ENCODE measurements around the gene CPA4.

The CPA4 gene

DNA sequence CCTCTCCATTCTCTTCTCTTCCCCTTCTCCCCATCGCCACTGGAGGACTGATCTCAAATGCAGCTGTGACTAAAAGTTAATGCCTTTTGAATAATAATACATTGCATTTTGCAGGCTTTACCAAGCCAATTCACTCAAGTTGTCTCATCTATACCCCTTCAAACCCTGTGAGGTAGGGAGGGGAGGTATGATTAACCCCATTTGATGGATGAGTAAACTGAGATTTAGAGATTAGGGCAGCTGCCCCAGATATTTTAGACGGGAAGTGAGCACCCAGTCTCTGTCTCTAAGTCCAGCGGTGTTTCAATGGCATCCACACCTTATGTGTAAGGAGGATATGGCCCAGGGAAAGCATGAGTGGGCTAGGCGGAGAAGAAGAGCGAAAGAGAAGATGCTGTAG lies 52.8 kb downstream of the CPA4 start:
- no peak for DNase-seq (ENCODE audit: low read depth)

DNA sequence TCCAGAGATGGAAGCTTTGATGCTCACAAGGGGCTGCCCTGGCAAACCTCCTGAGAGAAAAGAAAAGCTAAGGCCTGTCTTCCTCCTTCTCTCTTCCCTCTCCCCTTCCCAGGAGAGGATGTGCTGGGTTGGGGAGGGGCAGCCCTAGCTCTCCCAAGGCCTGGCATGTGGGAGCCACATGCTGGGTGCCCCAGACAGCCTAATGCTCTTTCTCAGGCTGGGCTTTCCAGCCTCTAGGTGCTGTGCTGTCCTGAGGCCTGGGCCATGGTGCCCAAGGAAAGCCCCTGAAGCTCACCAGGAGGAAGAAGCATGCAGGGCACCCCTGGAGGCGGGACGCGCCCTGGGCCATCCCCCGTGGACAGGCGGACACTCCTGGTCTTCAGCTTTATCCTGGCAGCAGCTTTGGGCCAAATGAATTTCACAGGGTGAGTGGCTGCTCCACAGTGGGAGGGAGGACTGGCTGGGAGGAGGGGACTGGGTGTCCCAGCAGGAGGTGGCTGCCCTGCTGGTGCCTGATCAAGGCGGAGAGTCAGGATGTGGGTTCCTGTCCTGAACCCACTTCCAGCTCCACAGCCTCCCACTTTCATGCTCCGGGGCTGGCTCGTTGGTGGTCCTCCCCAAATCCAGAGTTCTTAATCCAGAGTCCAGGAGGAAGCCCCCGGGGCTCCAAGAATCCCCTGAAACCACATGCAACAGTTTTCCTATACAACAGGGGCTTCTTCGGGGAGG lies 53.4 kb downstream of the CPA4 start:
- DNase-seq (ENCODE audit: low read depth), result no peak

DNA sequence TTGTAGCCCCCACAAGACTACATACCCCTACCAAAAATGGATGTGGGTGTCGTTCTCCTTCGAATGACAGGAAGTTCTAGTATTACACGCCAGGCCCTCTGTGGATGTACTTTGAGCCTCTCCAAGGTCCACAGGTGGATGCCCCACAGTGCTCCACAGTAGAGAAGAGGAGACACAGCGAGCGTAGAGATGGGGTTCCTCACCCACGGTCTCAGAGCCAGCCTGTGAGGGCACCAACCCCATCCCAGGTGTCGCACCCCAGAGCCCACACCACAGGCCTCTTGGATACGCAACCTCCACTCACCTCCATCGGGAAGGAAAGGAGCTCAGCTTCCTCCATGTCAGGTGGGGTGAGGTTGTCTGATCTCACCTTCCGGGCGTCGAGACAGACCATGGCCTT lies 54.0 kb downstream of the CPA4 start:
- DNase-seq (ENCODE audit: low read depth), result no peak

DNA sequence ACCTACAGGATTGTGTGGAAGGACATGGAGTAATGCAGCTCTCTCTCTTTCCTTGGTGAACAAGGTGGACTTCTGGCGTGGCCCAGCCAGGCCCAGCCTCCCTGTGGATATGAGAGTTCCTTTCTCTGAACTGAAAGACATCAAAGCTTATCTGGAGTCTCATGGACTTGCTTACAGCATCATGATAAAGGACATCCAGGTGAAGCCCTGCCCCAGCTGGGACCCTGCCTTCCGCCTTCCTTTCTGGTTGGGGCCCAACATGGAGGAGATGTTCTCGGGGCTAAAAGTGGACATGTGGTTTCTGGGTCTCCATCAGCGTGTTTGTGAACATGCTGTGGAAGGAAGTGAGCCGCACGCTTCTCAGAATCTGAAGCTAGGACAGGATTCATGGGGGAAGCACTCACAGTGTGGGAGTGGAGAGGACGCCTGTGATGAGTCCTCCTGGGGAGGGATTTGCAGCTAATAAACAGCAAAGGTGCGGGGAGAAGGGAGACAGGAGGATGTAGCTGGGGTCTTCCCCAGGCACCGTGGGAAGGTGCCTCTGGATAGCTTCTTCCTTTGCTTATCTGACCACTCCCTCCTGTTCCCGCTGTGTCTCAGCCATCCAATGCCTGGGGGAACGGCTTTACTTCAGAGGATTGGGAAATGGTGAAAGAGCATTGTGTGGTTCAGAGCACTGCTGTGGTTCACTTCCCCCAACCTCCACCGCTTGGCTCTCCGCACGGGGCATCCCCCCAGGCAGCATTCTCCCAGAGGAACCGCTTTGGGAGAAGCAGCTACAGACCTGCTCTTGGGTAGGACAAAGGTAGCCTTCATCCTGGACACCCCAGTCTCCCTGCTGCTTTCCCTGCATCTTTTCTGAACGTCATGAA lies 57.2 kb downstream of the CPA4 start:
- DNase-seq (ENCODE audit: low read depth), result no peak

DNA sequence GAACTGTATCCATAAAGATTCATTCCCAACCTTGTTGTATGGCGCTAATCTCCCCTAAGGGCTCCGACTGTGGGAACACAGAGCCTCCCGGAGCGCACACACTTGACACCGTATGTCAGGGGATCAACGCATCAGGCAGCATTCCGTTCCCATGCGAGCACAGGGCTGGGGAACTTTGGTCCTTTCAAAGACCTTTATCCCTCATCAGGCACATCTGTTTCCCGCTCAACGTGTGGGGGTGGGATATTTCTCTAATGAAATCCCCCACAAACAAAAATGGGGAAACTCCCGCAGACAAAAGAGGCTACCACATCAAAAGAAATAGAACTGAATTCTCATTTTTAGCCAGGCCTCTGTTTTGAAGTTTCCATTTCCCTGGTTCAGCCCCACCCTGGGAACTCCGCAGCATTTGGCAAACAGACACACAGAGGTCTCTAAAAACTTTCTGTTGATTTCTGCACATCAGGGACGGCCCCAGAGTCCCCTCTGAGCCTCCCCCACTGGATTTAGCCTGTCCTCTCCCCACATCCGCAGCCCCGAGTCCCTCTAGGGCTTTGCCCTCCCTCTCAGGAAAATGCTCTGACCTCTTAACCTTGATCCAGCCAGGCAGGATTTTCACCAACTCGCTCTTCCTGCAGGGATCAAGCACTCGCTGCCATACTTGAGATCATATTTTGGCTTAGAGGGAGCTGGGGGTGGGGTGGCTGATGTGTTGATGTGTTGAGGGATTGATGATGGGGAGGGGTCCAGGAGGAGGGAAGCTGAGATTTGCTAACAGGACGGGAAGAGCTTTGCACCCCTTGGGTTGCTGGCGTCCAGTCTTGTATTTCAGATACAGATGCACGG lies 58.2 kb downstream of the CPA4 start:
- DNase-seq (ENCODE audit: low read depth), result no peak

DNA sequence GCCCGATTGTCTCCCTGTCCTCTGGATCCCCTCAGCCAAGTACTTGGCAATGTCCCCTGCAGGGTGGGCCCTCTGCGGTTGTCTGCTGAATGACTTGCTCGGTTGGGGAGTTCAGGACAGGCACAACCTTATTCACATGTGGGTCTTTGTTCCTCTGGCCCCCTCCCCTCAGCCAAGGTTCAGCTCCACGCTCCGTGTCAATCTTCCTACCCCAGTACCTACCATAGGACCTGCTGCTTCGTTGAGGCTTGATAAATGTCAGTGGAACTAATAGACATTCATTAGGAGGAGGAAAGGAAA lies 58.8 kb downstream of the CPA4 start:
- DNase-seq (ENCODE audit: low read depth), result no peak

DNA sequence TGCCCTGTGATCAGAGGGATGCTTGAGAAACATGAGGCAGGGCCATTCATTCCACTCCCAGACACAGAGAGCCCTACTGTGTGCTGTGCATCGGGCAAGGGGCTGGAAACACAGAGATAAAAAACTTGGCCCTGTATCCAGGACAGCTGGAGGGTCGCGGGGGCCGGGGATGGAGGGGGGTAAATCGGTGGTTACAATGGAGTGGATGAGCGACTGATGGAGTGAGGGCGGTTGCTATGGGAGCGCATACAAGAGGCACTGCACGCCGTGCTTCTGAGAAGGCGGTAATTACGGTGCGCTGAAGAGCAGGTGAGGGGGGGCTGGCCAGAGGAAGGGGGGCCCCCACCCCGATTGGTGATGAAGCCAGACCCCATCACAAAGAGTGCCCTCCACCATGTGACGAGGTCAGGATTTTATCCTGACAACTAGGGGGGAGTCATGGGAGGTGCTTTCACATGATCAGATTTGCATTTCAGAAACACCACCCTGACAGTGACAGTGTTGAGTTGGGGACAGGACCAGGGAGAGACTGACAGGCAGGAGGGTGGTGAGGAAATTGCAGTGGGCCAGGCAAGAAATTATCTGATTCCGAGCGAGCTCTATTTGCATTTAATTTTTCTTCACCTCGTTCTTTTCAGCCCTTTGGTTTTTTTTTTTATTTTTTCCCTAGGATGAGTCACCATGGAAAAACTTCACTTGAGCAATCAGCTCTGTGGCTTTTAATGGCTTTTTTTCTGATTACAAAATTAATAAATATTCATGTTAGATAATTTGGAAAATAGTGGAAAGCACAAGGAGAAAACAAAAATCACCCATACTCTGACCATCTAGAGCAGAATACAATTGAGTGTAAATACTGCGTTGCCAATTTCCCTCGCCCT lies 59.5 kb downstream of the CPA4 start:
- no peak for DNase-seq (ENCODE audit: low read depth)

DNA sequence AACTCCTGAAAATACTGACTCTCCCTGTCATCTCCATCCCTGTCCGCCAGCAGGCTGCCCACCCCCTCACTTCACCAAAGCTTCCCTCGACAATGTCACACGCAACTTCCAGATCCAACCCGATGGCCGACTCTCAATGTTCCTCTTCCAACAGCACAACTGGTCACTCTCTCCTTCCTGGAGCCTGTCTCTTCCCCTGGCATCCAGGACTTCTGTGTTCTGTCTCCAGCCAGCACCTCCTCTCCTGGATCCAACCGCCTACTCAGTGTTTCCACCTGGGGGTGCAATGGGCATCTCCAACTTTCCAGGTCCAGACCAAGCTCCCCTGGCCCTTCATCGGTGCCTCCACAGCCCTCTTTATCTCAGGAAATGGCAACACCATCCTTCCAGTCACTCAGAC lies 60.2 kb downstream of the CPA4 start:
- no peak for DNase-seq (ENCODE audit: low read depth)

DNA sequence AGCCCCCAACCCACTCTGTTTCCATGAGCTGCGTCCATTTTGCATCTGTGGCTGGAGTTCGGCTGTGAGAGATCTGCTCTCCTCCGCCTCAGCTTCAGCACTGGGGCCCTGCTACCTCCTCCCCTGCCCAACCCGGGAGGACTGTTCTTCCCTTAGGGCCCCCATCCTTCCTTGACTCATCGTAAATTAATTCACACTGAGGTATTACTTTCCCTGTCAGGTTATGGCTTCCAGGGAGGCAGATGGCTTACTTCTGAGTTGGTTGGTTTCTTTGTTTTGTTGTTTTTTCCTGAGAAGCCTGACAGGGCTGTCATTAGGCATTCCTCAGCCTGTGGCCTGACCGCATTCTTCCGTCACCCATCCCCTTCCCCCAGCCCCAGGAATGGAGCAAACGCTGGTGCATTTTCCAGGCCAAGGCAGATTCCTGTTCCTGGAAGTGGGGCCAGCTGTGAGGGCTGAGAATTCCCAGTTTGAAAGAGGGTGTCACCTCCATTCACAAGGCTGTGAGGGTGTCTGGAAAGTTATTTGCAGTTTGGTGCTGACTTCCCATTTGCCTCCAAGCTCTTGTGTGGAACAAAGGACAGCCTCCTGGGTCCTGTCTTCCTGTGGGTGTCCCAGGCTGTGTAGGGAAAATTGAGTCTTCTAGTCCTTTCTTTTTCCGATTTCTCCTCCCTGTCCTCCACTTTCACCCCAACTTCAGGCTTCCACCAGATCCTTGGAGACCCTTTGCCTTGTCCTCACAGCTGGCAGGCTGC lies 63.3 kb downstream of the CPA4 start:
- peak; percentile 83 for DNase-seq (ENCODE audit: low read depth)

DNA sequence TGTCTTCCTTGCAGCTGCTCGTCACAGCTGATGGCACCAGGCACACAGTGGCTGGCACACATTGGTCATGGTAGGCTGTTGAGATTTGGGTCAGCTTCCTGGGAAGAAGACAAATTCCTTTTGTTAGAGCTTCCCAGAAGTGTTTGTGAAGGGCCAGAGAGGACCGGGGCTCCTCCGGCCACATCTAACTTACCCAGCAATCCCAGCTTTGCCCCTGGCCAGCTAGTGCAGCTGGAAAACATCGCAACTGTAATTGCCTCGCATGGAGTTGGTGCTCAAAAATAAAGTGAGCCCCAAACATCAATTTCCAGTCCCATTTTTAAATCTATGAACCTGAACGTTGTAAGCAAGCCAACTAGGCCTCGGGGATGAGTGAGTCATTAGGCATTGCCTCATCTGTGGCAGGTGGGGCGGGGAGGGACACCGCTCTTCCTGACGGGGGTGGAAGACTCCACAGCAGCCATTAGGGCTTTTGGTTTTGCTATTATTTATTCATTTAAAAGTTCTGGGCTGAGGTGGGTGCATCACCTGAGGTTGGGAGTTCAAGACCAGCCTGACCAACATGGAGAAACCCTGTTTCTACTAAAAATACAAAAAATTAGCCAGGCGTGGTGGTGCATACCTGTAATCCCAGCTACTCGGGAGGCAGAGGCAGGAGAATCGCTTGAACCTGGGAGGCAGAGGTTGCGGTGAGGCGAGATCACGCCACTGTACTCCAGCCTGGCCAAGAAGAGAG lies 64.1 kb downstream of the CPA4 start:
- DNase-seq (ENCODE audit: low read depth), result peak; percentile 58

DNA sequence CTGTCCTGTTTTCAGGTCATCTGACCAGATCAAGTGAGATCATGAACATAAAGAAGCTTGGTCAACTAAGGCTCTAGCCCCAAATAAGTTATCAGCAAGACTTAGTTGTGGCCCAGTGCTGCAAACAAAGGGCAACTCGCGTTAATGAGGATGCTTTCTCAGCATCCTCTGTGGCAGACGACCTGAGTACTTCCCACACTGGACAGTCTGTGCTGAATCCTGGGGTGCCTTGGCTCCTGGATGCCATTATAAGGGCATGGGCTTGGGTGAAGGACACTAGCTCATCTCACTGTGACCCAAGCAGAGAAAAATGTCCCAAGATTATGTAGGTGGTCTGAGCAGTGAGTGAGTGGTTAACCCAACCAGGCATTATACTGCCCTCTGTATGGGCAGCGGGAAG lies 65.5 kb downstream of the CPA4 start:
- DNase-seq (ENCODE audit: low read depth), result no peak

DNA sequence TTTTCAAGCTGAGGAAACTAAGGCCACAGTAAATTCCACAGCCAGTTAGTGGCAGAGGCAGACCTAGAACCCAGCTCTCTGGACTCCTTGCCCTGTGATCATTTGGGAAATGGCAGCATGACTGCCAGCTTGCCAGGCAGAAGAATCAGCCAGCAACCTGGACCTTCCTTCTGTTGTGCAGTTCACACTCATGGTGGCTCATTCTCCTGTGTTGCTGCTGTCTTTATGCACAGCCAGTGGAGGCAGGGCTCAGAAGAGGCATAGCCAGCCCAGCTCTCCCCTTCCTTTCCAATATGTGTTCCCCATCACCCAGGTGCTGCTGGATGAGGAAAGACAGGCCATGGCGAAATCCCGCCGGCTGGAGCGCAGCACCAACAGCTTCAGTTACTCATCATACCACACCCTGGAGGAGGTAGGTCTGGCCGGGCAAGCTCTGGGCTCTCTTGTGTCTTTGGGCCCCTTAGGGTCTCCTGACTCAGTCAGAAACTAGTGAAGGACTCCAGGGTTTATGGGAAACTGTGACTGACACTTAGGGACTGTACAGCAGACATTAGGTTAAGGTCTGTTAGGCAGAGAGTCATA lies 66.4 kb downstream of the CPA4 start:
- no peak for DNase-seq (ENCODE audit: low read depth)

DNA sequence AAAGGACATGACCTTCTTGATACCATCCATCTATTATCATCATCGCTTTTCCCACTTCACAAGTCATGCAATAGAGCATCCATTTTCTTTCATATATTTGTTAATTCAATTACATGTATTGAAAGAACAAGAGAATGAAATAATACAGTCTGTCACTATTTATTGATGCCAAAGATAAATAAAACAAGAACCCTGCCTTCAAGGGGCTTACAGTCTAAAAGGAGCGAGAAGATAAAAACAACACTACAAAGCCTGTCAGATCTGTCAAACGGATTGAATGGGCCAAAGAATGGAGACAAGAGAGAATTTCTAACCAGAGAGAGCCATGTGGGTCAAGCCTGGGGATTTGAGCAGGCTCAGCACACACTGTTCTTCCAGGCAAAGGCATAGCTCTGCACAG lies 67.6 kb downstream of the CPA4 start:
- DNase-seq (ENCODE audit: low read depth), result no peak

DNA sequence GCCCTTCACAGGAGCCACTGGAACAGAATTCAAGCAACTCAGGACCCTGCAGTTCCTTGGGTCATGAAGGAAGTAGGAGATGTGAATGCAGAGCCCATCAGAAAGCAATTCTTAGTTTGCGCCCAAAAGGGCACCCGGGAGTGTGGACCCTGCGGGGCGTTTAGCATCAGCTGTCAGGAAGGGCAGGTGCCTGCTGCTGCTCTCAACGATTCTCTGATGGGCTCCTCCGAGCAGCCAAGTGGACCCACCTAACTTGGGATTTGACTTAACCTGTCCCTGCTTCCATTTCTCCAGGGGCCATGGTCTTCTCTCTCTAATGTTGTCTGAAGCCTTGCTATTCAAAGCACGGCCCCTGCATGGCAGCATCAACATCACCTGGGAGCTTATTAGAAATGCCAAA lies 68.7 kb downstream of the CPA4 start:
- DNase-seq (ENCODE audit: low read depth), result no peak

DNA sequence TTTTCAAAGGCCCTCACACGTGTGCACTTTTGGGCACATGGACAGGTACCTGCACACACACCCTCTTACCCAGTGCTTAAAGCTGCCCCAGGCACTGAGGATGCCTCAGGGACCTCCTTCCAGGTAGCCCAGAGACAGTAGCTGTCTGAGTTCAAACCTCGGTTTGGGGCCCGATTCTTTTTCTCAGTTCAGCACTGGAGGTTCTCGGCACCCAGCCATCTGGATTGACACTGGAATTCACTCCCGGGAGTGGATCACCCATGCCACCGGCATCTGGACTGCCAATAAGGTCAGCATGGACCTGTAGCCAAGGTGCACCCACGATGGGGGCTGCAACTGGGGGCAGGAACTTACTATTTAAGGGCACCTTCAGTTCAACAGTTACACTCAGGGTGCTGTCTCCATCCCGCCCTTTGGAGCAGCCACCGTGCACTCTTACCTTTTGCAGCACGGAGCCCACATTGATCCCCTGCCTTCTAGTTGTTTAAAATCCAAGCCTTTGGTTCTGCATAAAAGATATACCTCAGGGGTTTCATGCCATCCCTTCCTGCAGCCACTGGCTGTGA lies 69.4 kb downstream of the CPA4 start:
- no peak for DNase-seq (ENCODE audit: low read depth)

DNA sequence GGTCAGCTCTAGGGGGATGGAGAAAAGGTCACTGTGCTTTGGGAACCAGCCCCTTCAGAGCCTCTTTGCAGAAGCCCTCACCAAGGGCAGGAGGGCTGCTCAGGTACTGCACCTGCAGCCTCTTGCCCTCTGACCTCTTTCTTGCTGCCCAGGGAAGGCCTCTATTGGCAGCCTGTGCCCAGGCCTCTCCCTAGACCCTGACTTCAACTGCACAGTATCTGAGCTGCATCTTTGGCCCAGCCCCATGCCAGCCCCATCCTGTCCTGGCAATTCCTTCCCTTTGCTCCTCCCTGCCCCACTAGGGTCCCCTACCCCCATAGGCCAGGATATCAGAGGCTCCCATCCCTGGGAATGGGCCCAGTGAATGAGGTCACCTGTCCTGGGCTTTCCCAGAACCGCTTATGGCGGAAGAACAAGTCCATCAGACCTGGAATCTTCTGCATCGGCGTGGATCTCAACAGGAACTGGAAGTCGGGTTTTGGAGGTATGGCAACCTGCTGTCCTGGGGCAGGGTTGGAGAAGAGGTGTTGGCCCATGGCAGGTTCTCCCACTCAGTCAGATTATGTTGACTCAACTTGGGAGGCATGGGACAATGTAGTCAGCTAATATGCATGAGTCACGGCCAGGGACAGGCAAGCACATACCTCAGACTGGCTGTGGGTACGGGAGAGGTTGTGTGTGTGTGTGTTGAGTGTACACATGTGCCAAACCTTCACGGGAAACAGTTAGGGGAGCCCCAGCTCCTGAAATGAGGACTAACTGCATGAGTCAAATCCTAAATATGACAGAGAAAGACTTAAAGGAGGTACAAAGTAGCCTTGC lies 70.3 kb downstream of the CPA4 start:
- DNase-seq (ENCODE audit: low read depth), result peak; percentile 88

DNA sequence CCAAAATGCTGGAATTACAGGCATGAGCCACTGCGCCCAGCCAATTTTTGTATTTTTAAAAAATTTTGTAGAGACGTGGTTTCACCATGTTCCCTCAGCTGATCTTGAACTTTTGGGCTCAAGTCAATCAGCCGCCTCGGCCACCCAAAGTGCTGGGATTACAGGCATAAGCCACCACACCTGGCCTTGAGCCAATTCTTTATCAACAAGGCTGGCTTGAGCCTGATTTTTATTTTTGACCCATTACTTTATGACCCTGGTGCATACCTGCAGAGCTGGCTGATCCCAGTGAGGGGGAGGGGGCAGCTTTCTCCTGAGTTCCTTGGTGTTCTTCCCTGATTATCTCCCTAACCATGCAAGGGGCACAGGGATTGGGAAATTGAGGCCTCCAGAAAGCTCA lies 71.5 kb downstream of the CPA4 start:
- no peak for DNase-seq (ENCODE audit: low read depth)

DNA sequence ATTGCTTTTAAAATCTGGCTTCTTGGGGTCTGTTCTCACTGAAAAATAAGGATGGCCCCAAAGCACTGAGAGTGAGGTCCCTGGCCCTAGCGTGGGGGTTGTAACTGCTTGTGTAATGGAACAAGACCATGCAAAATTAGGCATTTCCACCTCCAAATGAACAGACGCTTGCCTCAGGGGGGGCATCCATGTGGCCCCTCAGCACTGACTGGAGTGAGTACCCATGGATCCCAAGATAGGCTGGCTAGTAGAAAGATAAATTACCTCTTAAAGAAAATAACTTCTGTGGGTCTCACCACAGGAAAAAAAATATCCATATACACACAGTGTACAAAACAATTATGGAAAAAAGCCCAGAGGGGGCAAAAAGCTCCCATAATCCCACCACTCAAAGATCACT lies 72.1 kb downstream of the CPA4 start:
- DNase-seq (ENCODE audit: low read depth), result no peak
